DND-41 (cell line): ENCODE results near the gene MMP2.

Experiments used
- EZH2 ChIP-seq: IDR thresholded peaks from 3 replicates; pipeline ENCODE4 v1.6.1; 2012; ENCODE audit warnings: borderline replicate concordance, low read depth, mild to moderate bottlenecking, moderate library complexity, low read length, inconsistent platforms; ENCODE audit not compliant: severe bottlenecking
- TF ChIP-seq, protein P1 (sequence below): IDR thresholded peaks from 2 replicates; pipeline ENCODE4 v1.5.1; 2012; ENCODE audit warnings: borderline replicate concordance, low read length, moderate library complexity, mild to moderate bottlenecking; ENCODE audit not compliant: poor library complexity, severe bottlenecking; ENCODE audit errors: extremely low read depth

- TF ChIP-seq, protein P1, sequence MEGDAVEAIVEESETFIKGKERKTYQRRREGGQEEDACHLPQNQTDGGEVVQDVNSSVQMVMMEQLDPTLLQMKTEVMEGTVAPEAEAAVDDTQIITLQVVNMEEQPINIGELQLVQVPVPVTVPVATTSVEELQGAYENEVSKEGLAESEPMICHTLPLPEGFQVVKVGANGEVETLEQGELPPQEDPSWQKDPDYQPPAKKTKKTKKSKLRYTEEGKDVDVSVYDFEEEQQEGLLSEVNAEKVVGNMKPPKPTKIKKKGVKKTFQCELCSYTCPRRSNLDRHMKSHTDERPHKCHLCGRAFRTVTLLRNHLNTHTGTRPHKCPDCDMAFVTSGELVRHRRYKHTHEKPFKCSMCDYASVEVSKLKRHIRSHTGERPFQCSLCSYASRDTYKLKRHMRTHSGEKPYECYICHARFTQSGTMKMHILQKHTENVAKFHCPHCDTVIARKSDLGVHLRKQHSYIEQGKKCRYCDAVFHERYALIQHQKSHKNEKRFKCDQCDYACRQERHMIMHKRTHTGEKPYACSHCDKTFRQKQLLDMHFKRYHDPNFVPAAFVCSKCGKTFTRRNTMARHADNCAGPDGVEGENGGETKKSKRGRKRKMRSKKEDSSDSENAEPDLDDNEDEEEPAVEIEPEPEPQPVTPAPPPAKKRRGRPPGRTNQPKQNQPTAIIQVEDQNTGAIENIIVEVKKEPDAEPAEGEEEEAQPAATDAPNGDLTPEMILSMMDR, result no peak
- TF ChIP-seq EZH2, result no peak
These were observed 27.7 kb downstream of the MMP2 start for GRCh38 chr16:55506708-55507107.
